Neural cell (in vitro differentiated cells): ENCODE measurements around the gene SLC25A19.

Source experiments
- EZH2 ChIP-seq: fragments of 200-600, 300-800 bp; shearing (Covaris generic), sonication (generic); IDR thresholded peaks from 2 replicates; pipeline ENCODE4 v1.6.1; 2014; ENCODE audit warnings: antibody characterized with exemption, low read length, borderline replicate concordance, mild to moderate bottlenecking; ENCODE audit not compliant: insufficient read depth, poor library complexity, severe bottlenecking
- POLR2AphosphoS5 ChIP-seq: IDR thresholded peaks from 2 replicates; pipeline ENCODE4 v1.6.1; 2012
- RAD21 ChIP-seq: fragments of 450-650 bp; conservative IDR thresholded peaks from 2 replicates; pipeline ENCODE4 v1.6.1; 2014; ENCODE audit warnings: antibody characterized with exemption, mild to moderate bottlenecking, moderate library complexity
- TAF1 ChIP-seq: IDR thresholded peaks from 2 replicates; pipeline ENCODE4 v1.6.1; 2012; ENCODE audit warnings: low read depth
- TF ChIP-seq, protein P1 (sequence below): fragments of 450-650 bp; IDR thresholded peaks from 2 replicates; pipeline ENCODE4 v1.5.1; 2014; ENCODE audit warnings: antibody characterized with exemption, mild to moderate bottlenecking, moderate library complexity; ENCODE audit not compliant: poor library complexity, severe bottlenecking
- TF ChIP-seq, protein P2 (sequence below): IDR thresholded peaks from 2 replicates; pipeline ENCODE4 v1.6.1; 2012; ENCODE audit warnings: borderline replicate concordance

DNA sequence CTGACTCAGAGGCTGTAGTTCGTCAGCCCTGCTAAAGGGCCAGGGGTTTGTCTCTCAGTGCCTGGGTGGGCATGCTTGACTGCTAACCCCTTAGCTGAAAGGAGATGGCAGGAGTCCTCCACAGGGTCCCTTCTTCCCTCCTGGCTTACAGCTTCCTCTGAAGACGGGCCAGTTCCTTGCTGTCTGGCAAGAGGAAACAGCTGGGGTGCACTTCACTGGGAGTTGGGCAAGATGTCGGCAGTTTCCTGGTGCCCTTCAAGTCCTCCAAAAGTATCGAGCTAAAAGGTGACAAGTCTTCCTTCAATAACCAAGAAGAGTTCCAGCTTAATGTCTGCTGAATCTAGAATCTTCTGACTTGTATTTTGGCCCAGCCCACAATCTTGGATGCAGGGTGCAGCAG, 60.4 kb downstream of the SLC25A19 start:
- TF ChIP-seq RAD21 (no peak), TAF1 (no peak), EZH2 (no peak), POLR2AphosphoS5 (no peak)
- TF ChIP-seq, protein P1, sequence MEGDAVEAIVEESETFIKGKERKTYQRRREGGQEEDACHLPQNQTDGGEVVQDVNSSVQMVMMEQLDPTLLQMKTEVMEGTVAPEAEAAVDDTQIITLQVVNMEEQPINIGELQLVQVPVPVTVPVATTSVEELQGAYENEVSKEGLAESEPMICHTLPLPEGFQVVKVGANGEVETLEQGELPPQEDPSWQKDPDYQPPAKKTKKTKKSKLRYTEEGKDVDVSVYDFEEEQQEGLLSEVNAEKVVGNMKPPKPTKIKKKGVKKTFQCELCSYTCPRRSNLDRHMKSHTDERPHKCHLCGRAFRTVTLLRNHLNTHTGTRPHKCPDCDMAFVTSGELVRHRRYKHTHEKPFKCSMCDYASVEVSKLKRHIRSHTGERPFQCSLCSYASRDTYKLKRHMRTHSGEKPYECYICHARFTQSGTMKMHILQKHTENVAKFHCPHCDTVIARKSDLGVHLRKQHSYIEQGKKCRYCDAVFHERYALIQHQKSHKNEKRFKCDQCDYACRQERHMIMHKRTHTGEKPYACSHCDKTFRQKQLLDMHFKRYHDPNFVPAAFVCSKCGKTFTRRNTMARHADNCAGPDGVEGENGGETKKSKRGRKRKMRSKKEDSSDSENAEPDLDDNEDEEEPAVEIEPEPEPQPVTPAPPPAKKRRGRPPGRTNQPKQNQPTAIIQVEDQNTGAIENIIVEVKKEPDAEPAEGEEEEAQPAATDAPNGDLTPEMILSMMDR: no peak
- TF ChIP-seq, protein P2, sequence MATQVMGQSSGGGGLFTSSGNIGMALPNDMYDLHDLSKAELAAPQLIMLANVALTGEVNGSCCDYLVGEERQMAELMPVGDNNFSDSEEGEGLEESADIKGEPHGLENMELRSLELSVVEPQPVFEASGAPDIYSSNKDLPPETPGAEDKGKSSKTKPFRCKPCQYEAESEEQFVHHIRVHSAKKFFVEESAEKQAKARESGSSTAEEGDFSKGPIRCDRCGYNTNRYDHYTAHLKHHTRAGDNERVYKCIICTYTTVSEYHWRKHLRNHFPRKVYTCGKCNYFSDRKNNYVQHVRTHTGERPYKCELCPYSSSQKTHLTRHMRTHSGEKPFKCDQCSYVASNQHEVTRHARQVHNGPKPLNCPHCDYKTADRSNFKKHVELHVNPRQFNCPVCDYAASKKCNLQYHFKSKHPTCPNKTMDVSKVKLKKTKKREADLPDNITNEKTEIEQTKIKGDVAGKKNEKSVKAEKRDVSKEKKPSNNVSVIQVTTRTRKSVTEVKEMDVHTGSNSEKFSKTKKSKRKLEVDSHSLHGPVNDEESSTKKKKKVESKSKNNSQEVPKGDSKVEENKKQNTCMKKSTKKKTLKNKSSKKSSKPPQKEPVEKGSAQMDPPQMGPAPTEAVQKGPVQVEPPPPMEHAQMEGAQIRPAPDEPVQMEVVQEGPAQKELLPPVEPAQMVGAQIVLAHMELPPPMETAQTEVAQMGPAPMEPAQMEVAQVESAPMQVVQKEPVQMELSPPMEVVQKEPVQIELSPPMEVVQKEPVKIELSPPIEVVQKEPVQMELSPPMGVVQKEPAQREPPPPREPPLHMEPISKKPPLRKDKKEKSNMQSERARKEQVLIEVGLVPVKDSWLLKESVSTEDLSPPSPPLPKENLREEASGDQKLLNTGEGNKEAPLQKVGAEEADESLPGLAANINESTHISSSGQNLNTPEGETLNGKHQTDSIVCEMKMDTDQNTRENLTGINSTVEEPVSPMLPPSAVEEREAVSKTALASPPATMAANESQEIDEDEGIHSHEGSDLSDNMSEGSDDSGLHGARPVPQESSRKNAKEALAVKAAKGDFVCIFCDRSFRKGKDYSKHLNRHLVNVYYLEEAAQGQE: no peak
